HG02623 (cell line): ENCODE data around the gene AIG1.
"Not testable (repeated sequence)": the region's sequence is repeated elsewhere in the genome, so short reads cannot be mapped to it uniquely, and the experiment has no call there.

ENCODE experiments used
- ATAC-seq: cut with Tn5 transposase; IDR thresholded peaks from one replicate; pipeline ENCODE4 v1.9.1; 2021; ENCODE audit warnings: moderate library complexity; ENCODE audit not compliant: unreplicated experiment

AIG1 gene

GRCh38 chr6:143060806-143061596, at the start of gene AIG1:
Gene AIG1 (plus strand): TSS chr6:143060889. CDS start chr6:143060926, 37 bp downstream.
- peak; percentile 67 for ATAC-seq

DNA sequence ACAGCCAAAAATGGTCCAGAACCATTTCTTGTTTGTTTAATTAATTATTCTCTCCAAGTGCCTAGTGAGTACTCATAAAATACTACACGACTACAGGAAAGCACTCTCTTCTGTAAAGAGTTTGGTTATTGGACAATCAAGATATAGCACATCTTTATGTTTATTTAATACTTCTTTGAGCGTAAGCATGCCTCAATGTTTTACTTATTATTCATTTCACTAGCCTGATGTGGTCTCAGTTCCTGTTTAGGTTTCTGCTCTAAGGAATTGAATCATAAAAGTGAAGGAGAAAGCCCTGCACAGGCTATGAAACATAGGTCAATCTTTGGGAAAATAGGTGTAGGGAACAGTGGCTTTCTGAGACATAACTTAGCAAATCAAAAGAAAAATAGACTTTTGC, 45.9 kb upstream of the AIG1 start:
- no peak for ATAC-seq

GRCh38 chr6:143015300-143015706, 45.4 kb upstream of the AIG1 start:
- ATAC-seq = no peak

GRCh38 chr6:143018955-143019354, 41.7 kb upstream of the AIG1 start:
- no peak for ATAC-seq

GRCh38 chr6:143020862-143021261, 39.8 kb upstream of the AIG1 start:
- ATAC-seq = not testable (repeated sequence)

GRCh38 chr6:143021543-143021942, 39.1 kb upstream of the AIG1 start:
- no peak for ATAC-seq

DNA sequence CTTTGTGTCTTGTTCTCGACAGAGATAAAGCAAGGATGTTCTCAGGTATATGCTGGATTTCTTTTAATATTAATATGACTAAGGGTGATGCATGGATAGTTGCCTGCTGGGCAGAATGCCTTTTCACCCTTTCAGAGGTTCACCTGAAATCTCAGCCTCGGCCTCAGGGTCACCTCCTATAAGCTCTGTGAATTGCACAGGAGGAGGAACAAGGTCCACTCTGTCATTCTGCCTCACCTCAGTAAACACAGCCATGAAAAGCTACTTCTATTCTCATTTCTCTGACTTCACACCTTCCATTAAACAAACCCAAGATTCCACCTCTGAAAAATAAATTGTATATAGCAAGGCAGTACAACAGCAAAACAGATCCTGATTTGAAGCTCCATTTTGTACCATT, 38.1 kb upstream of the AIG1 start:
- no peak for ATAC-seq

GRCh38 chr6:143023695-143024094, 37.0 kb upstream of the AIG1 start:
- ATAC-seq = no peak

DNA sequence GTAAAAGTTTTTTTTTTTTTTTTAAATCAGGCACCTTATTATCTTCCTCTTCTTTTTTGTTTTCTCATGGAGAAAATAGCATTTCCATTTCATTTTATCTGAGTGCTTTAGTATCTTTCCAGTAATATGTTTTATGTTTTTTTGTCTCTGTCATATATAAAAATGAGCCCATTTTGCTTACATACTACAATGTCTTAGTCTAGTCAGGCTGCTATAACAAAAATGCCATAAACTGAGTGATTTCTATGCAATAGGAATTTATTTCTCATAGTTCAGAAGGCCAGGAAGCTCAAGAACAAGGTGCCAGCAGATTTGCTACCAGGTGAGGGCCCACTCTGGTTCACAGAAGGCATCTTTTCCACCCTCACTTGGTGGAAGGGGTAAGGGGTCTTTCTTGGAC, 35.7 kb upstream of the AIG1 start:
- no peak for ATAC-seq

- no peak for ATAC-seq
Observed at GRCh38 chr6:143026696-143027449, 33.8 kb upstream of the AIG1 start.

- no peak for ATAC-seq
Observed at GRCh38 chr6:143034689-143035334, 25.9 kb upstream of the AIG1 start.

- no peak for ATAC-seq
Observed at GRCh38 chr6:143037470-143037869, 23.2 kb upstream of the AIG1 start.

DNA sequence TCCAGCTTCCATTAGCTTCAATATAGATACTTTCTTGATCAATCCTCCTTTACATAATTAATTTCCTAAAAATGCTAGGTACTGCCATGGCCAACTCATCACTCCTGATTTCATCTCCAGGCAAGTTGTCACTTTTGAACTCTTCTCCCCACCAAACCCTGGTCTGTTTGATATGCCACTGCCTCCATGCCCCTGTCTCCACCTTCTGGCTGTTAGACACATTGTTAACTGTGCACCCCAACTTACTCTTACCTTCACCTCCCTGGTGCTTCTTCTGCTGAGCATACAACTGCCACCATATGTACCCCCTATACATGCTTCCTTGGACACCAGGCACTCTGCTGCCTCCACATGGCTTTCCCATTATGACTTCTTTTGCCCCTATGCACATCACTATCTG, 21.9 kb upstream of the AIG1 start:
- ATAC-seq = no peak

- no peak for ATAC-seq
Observed at GRCh38 chr6:143039548-143039947, 21.1 kb upstream of the AIG1 start.

- ATAC-seq = no peak
Observed at GRCh38 chr6:143040018-143040417, 20.7 kb upstream of the AIG1 start.

DNA sequence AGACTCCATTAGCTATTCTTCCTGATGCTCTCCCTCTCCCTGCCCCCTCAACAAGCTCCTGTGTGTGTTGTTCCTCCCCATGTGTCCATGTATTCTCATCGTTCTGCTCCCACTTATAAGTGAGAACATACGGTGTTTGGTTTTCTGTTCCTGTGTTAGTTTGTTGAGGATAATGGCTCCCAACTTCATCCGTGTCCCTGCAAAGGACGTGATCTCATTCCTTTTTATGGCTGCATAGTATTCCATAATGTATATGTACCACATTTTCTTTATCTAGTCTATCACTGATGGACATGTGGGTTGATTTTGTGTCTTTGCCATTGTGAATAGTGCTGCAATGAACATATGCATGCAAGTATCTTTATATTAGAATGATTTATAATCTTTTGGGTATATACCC, 16.3 kb upstream of the AIG1 start:
- not testable (repeated sequence) for ATAC-seq

- no peak for ATAC-seq
Observed at GRCh38 chr6:143049611-143050010, 11.1 kb upstream of the AIG1 start.

DNA sequence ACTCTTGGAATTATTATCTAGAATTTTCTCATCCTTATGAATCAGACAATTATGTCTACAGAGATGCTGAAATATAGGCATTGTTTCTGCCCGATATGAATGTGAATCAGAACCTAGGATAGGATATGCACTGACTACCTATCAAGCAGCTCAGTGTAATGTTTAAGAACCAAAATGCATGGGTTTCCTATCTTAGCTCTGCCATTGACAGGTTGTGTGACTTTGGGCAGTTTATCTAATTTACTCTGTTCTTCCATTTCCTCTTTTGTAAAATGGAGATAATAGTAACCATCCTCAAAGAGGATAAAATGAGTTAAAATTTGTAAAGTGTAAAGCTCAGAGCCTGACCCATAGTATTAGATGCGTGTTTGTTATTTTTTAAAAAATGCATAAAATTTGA, 10.2 kb upstream of the AIG1 start:
- no peak for ATAC-seq

DNA sequence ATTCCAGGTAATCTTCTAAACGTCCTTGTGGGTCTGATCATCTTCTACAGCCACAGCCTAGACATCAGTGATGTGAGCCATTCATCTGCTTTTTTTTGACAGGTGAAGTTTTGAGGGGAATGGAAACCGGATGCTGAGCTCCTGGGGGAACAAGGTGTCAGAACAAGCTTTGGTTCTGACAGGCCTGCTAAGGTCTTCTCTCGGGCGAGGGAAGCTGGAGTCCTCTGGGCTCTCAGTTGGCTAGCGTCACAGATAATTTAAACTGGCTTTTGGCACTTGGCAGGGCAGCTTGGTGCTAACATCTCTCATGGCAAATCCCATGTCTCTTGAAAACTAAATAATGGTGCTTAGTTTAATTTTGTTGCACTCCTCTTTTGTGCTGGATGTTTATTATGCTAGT, 8.4 kb upstream of the AIG1 start:
- no peak for ATAC-seq

DNA sequence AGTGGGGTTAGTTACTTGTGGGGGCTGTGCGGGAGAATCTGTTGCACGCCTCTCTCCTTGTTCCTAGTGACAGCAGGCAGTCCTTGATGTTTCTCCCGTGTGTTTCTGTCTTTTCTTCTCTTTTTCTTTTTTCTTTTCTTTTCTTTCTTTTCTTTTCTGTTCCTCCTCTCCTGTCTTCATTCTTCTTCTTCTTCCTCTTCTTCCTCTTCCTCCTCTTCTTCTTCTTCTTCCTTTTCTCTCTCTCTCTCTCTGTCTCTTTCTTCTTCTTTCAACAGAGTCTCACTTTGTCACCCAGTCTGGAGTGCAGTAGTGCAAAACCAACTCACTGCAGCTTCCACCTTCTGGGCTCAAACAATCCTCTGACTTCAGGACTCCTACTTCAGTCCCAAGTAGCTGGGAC, 6.8 kb upstream of the AIG1 start:
- ATAC-seq = no peak

DNA sequence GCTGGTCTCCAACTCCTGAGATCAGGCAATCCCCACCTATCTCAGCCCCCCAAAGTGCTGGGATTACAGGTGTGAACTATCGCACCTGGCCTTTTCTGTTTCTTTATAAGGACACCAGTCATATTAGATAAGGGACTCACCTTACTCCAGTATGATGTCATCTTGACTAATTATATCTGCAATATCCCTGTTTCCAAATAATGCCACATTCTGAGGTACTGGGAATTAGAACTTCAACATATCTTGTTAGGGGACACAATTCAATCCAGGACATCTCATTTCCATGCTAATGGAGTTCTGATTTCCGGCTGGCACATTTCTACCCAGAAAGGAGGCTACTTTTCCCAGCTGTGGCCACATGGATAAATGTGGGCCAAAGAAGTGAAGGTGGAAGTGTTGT, 6.4 kb upstream of the AIG1 start:
- ATAC-seq = no peak

DNA sequence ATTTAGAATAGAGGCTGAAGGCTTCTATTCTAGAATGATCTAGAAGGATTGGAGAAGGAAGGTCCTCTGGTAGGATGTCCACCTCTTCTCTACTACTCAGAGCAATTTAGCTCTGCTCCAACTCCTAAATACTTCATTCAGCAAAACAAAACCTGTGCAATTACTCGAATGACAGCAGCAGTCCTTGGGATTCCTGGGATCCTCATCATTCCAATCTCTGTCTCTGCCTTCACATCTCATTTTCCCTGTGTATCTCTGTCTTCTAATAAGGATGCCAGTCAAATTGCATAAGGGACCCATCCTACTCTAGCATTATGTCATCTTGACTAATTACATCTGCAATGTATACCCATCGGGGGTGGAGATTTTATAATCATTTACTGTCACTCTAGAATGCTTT, 5.5 kb upstream of the AIG1 start:
- ATAC-seq = no peak
